NCI-H2107 treated with DMSO at 0.1 percent for 48 hours (cell line): ENCODE results near the gene ADRA2A.

ENCODE experiments used
- DNase-seq: peaks from one replicate; lab custom pipeline; 2025; ENCODE audit not compliant: unreplicated experiment; lab: John Stamatoyannopoulos, UW

Gene ADRA2A

GRCh38 chr10:111076682-111077478, at the start of gene ADRA2A:
TSS of gene ADRA2A (plus strand) at chr10:111077029. CDS start at chr10:111077997, 968 bp downstream.
- DNase-seq: peak; percentile 65

GRCh38 chr10:111030042-111030750, 46.6 kb upstream of the ADRA2A start:
- no peak for DNase-seq

GRCh38 chr10:111034598-111035310, 42.1 kb upstream of the ADRA2A start:
- no peak for DNase-seq

GRCh38 chr10:111035542-111035941, 41.3 kb upstream of the ADRA2A start:
- no peak for DNase-seq

GRCh38 chr10:111037858-111038257, 39.0 kb upstream of the ADRA2A start:
- DNase-seq: no peak

GRCh38 chr10:111039522-111039921, 37.3 kb upstream of the ADRA2A start:
- DNase-seq: no peak

- no peak for DNase-seq
These were observed 19.8 kb upstream of the ADRA2A start for GRCh38 chr10:111057006-111057405.

GRCh38 chr10:111063471-111063870, 13.4 kb upstream of the ADRA2A start:
- no peak for DNase-seq

- no peak for DNase-seq
These were observed 4.6 kb upstream of the ADRA2A start for GRCh38 chr10:111072232-111072631.

GRCh38 chr10:111075577-111076185, 1.1 kb upstream of the ADRA2A start:
- DNase-seq: no peak

GRCh38 chr10:111076191-111076681, 593 bp upstream of the ADRA2A start:
- peak; percentile 13 for DNase-seq

GRCh38 chr10:111077479-111077784, 603 bp downstream of the ADRA2A start:
- DNase-seq: no peak

GRCh38 chr10:111077785-111078504, 1.1 kb downstream of the ADRA2A start:
- DNase-seq: no peak

GRCh38 chr10:111078505-111079185, 1.8 kb downstream of the ADRA2A start:
- no peak for DNase-seq

- DNase-seq: no peak
These were observed 2.5 kb downstream of the ADRA2A start for GRCh38 chr10:111079241-111079760.

GRCh38 chr10:111079781-111080180, 3.0 kb downstream of the ADRA2A start:
- no peak for DNase-seq

GRCh38 chr10:111080224-111080623, 3.4 kb downstream of the ADRA2A start:
- no peak for DNase-seq

- DNase-seq: no peak
These were observed 4.8 kb downstream of the ADRA2A start for GRCh38 chr10:111081595-111081994.

GRCh38 chr10:111082102-111082975, 5.5 kb downstream of the ADRA2A start:
- DNase-seq: no peak
